ENCODE results near the gene LRMDA.

The LRMDA gene

GRCh38 chr10:75807456-75807855 is 376.0 kb downstream of the LRMDA start:
- Mint-ChIP-seq H3K27me3 (ENCODE audit: low read depth, poor library complexity) (peaks cover 4% of the 10 kb centered on the region), H3K9me3 (peaks cover 7% of the 10 kb centered on the region), H3K27ac (no peak overlapping the region), H3K4me3 (no peak overlapping the region), H3K36me3 (ENCODE audit: low read depth) (no peaks in the 10 kb centered on the region), H3K4me1 (peaks cover 34% of the 10 kb centered on the region)
- TF ChIP-seq, protein P1, sequence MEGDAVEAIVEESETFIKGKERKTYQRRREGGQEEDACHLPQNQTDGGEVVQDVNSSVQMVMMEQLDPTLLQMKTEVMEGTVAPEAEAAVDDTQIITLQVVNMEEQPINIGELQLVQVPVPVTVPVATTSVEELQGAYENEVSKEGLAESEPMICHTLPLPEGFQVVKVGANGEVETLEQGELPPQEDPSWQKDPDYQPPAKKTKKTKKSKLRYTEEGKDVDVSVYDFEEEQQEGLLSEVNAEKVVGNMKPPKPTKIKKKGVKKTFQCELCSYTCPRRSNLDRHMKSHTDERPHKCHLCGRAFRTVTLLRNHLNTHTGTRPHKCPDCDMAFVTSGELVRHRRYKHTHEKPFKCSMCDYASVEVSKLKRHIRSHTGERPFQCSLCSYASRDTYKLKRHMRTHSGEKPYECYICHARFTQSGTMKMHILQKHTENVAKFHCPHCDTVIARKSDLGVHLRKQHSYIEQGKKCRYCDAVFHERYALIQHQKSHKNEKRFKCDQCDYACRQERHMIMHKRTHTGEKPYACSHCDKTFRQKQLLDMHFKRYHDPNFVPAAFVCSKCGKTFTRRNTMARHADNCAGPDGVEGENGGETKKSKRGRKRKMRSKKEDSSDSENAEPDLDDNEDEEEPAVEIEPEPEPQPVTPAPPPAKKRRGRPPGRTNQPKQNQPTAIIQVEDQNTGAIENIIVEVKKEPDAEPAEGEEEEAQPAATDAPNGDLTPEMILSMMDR (IDR thresholded peaks at IDR 0.05), result no peak
- DNase-seq, result no peak

- Mint-ChIP-seq H3K27ac (no peak overlapping the region), H3K27me3 (ENCODE audit: low read depth, poor library complexity) (peaks cover 4% of the 10 kb centered on the region), H3K36me3 (ENCODE audit: low read depth) (no peaks in the 10 kb centered on the region), H3K4me3 (no peak overlapping the region), H3K9me3 (peaks cover 7% of the 10 kb centered on the region), H3K4me1 (peaks cover 20% of the 10 kb centered on the region)
- DNase-seq, result no peak
- TF ChIP-seq, protein P1 (IDR thresholded peaks at IDR 0.05), result no peak
Observed at GRCh38 chr10:75809003-75809402, 377.6 kb downstream of the LRMDA start.

DNA sequence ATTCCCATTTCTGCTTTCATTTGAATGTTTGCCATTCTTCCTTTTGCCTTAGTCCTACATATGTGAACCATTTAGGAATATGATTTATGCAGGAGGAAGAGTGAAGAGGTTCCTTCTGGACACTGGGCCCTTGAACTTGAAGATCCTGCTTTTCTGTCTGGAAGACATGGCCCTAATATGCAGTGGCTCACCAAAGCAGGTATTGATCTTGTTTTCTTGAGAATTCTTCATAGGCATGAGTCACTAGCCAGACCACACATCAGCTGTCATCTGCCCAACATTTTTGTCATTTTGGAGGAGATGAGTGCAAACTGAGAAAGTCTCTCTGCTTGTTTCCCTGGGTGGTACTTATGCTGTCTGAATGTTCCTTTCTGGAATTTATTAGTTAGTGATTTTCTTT is 382.6 kb downstream of the LRMDA start:
- Mint-ChIP-seq H3K9me3 (peaks cover under 1% of the 10 kb centered on the region), H3K27me3 (ENCODE audit: low read depth, poor library complexity) (no peaks in the 10 kb centered on the region), H3K27ac (no peak overlapping the region), H3K36me3 (ENCODE audit: low read depth) (no peaks in the 10 kb centered on the region), H3K4me3 (no peak overlapping the region), H3K4me1 (peaks cover 7% of the 10 kb centered on the region)
- DNase-seq, result no peak
- TF ChIP-seq, protein P1 (IDR thresholded peaks at IDR 0.05), result no peak

DNA sequence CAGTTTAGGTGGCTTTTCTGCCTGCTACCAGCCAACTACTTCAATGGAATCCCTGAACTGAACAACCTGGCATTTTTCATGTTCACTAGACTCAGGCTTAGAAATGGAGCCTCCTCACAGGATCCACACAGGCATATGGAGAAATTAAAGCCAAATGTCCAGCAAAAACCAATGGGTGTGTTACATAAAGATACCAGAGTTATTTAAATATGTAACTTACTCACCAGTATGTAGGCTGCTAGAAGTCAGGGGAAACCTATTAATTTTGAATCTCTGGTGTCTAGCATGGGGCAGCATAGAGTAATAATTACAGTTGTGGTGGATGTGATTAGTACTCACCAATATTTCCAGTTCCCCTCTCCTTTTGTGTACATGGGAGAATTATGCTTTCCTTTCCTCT is 383.6 kb downstream of the LRMDA start:
- peaks cover 11% of the 10 kb centered on the region for H3K9me3 Mint-ChIP-seq
- H3K4me1 Mint-ChIP-seq, result peaks cover 2% of the 10 kb centered on the region
- H3K27me3 Mint-ChIP-seq (ENCODE audit: low read depth, poor library complexity), result no peaks in the 10 kb centered on the region
- H3K27ac Mint-ChIP-seq, result no peak overlapping the region
- H3K36me3 Mint-ChIP-seq (ENCODE audit: low read depth), result no peaks in the 10 kb centered on the region
- no peak overlapping the region for H3K4me3 Mint-ChIP-seq
- TF ChIP-seq, protein P1 (IDR thresholded peaks at IDR 0.05), result no peak
- DNase-seq, result no peak

- no peaks in the 10 kb centered on the region for H3K4me1 Mint-ChIP-seq
- H3K4me3 Mint-ChIP-seq, result no peak overlapping the region
- no peak overlapping the region for H3K27ac Mint-ChIP-seq
- no peaks in the 10 kb centered on the region for H3K27me3 Mint-ChIP-seq (ENCODE audit: low read depth, poor library complexity)
- peaks cover 10% of the 10 kb centered on the region for H3K36me3 Mint-ChIP-seq (ENCODE audit: low read depth)
- no peak for DNase-seq
- H3K9me3 Mint-ChIP-seq, result peaks cover 32% of the 10 kb centered on the region
- TF ChIP-seq, protein P1 (IDR thresholded peaks at IDR 0.05), result no peak
Observed at GRCh38 chr10:75817198-75817597, 385.8 kb downstream of the LRMDA start.

DNA sequence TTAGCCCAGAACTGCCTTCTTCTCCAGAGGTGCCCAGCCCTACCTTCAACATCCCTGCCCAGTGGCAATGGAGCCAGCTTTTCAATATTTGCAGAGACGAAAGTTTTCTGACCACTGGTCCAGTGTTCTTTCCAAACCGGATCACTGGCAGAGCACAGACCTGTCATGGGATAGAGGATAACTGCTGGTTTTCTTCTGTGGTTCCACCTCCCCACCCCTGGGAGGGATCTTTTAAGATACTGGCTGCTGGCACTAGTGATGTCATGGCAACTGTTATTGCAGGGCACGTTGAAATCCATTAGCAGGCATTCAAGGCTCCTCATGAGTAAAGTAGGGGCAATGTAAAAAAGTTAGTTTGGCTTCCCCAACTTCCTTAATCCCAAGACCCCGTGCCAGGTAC is 387.1 kb downstream of the LRMDA start:
- Mint-ChIP-seq H3K9me3 (peaks cover 45% of the 10 kb centered on the region), H3K27me3 (ENCODE audit: low read depth, poor library complexity) (no peaks in the 10 kb centered on the region), H3K4me1 (no peaks in the 10 kb centered on the region), H3K27ac (no peak overlapping the region), H3K36me3 (ENCODE audit: low read depth) (peaks cover 16% of the 10 kb centered on the region), H3K4me3 (no peak overlapping the region)
- TF ChIP-seq, protein P1 (IDR thresholded peaks at IDR 0.05), result no peak
- no peak for DNase-seq

All from nephron progenitor cell (in vitro differentiated cells).